Measurements from ENCODE around the gene SFI1.

GRCh38 chr22:31532060-31532459 is 35.7 kb downstream of the SFI1 start:
- TF ChIP-seq CTCF (conservative IDR thresholded peaks at IDR 0.05 in 1 of 2, IDR thresholded peaks at IDR 0.05 in 1 of 2; ENCODE audit: extremely low read depth in 1 of 2, insufficient read depth in 1 of 2, low read depth in 1 of 2, low read length in 2 of 2), result no peak
- TF ChIP-seq EZH2 (IDR thresholded peaks at IDR 0.05; ENCODE audit: borderline replicate concordance, low read length), result no peak

All from mammary epithelial cell (primary cell).